GM18511 (cell line): ENCODE measurements around the gene TENM3.
"Not testable (repeated sequence)": the region's sequence is repeated elsewhere in the genome, so short reads cannot be mapped to it uniquely, and the experiment has no call there.

Experiments
- ATAC-seq: cut with Tn5 transposase; IDR thresholded peaks from one replicate; pipeline ENCODE4 v1.9.1; 2021; ENCODE audit warnings: mild to moderate bottlenecking, moderate library complexity; ENCODE audit not compliant: unreplicated experiment

Gene TENM3

GRCh38 chr4:182243204-182243603 is at the start of gene TENM3:
Gene TENM3, plus strand, starts transcription at chr4:182243402. Its CDS starts 80,619 bp downstream, at chr4:182324021.
- not testable (repeated sequence) for ATAC-seq

GRCh38 chr4:182194091-182194824 is 48.9 kb upstream of the TENM3 start:
- ATAC-seq: no peak

GRCh38 chr4:182197611-182198010 is 45.6 kb upstream of the TENM3 start:
- no peak for ATAC-seq

GRCh38 chr4:182201871-182202270 is 41.3 kb upstream of the TENM3 start:
- no peak for ATAC-seq

GRCh38 chr4:182202650-182203049 is 40.6 kb upstream of the TENM3 start:
- ATAC-seq: no peak

- no peak for ATAC-seq
These were observed 39.3 kb upstream of the TENM3 start for GRCh38 chr4:182203872-182204411.

GRCh38 chr4:182205306-182205705 is 37.9 kb upstream of the TENM3 start:
- no peak for ATAC-seq

GRCh38 chr4:182206266-182206665 is 36.9 kb upstream of the TENM3 start:
- ATAC-seq: no peak

GRCh38 chr4:182206916-182207315 is 36.3 kb upstream of the TENM3 start:
- no peak for ATAC-seq

GRCh38 chr4:182207830-182208396 is 35.3 kb upstream of the TENM3 start:
- no peak for ATAC-seq

GRCh38 chr4:182208526-182209050 is 34.6 kb upstream of the TENM3 start:
- ATAC-seq: no peak

GRCh38 chr4:182212211-182212761 is 30.9 kb upstream of the TENM3 start:
- no peak for ATAC-seq

- ATAC-seq: no peak
These were observed 30.2 kb upstream of the TENM3 start for GRCh38 chr4:182213004-182213403.

GRCh38 chr4:182215148-182215547 is 28.1 kb upstream of the TENM3 start:
- no peak for ATAC-seq

GRCh38 chr4:182216005-182216404 is 27.2 kb upstream of the TENM3 start:
- ATAC-seq: no peak

- no peak for ATAC-seq
These were observed 23.7 kb upstream of the TENM3 start for GRCh38 chr4:182219411-182220056.

- no peak for ATAC-seq
These were observed 21.2 kb upstream of the TENM3 start for GRCh38 chr4:182221987-182222386.

GRCh38 chr4:182222766-182223165 is 20.4 kb upstream of the TENM3 start:
- no peak for ATAC-seq

GRCh38 chr4:182223708-182224107 is 19.5 kb upstream of the TENM3 start:
- ATAC-seq: no peak

GRCh38 chr4:182224192-182224850 is 18.9 kb upstream of the TENM3 start:
- no peak for ATAC-seq
